Measurements from ENCODE around the gene CEACAM3.

Gene CEACAM3

GRCh38 chr19:41801792-41802211 is 5.4 kb downstream of the CEACAM3 start:
- no peak overlapping the region for H3K4me3 ChIP-seq (ENCODE audit: low read depth, low read length)
- no peak for TF ChIP-seq CTCF (IDR thresholded peaks at IDR 0.05; ENCODE audit: low read depth, low read length, missing control alignments)
- DNase-seq (ENCODE audit: low read depth): no peak
- in situ Hi-C loops (cut with HindIII; ENCODE audit: low sequenced_read_pairs): no loop called here

- TF ChIP-seq CTCF (IDR thresholded peaks at IDR 0.05; ENCODE audit: low read depth, low read length, missing control alignments): no peak
- H3K4me3 ChIP-seq (ENCODE audit: low read depth, low read length): no peak overlapping the region
- DNase-seq (ENCODE audit: low read depth): no peak
- in situ Hi-C loops (cut with HindIII; ENCODE audit: low sequenced_read_pairs): no loop called here
Observed at GRCh38 chr19:41802770-41803169, 6.4 kb downstream of the CEACAM3 start.

GRCh38 chr19:41804336-41804735 is 7.9 kb downstream of the CEACAM3 start:
- no peak overlapping the region for H3K4me3 ChIP-seq (ENCODE audit: low read depth, low read length)
- DNase-seq (ENCODE audit: low read depth): no peak
- in situ Hi-C loops (cut with HindIII; ENCODE audit: low sequenced_read_pairs): no loop called here
- no peak for TF ChIP-seq CTCF (IDR thresholded peaks at IDR 0.05; ENCODE audit: low read depth, low read length, missing control alignments)

- no peak for DNase-seq (ENCODE audit: low read depth)
- in situ Hi-C loops (cut with HindIII; ENCODE audit: low sequenced_read_pairs): no loop called here
- TF ChIP-seq CTCF (IDR thresholded peaks at IDR 0.05; ENCODE audit: low read depth, low read length, missing control alignments): no peak
- H3K4me3 ChIP-seq (ENCODE audit: low read depth, low read length): no peak overlapping the region
Observed at GRCh38 chr19:41807176-41807575, 10.8 kb downstream of the CEACAM3 start.

GRCh38 chr19:41808663-41809566 is 12.5 kb downstream of the CEACAM3 start:
- in situ Hi-C loops (cut with HindIII; ENCODE audit: low sequenced_read_pairs): no loop called here
- DNase-seq (ENCODE audit: low read depth): no peak
- H3K4me3 ChIP-seq (ENCODE audit: low read depth, low read length): no peak overlapping the region
- no peak for TF ChIP-seq CTCF (IDR thresholded peaks at IDR 0.05; ENCODE audit: low read depth, low read length, missing control alignments)

- H3K4me3 ChIP-seq (ENCODE audit: low read depth, low read length): no peak overlapping the region
- DNase-seq (ENCODE audit: low read depth): no peak
- in situ Hi-C loops (cut with HindIII; ENCODE audit: low sequenced_read_pairs): no loop called here
- no peak for TF ChIP-seq CTCF (IDR thresholded peaks at IDR 0.05; ENCODE audit: low read depth, low read length, missing control alignments)
Observed at GRCh38 chr19:41810301-41810700, 13.9 kb downstream of the CEACAM3 start.
